GM18868 (cell line): ENCODE data around the gene PARD6A.
"Not testable (repeated sequence)": the region's sequence is repeated elsewhere in the genome, so short reads cannot be mapped to it uniquely, and the experiment has no call there.

Source experiments
- ATAC-seq: cut with Tn5 transposase; IDR thresholded peaks from one replicate; pipeline ENCODE4 v1.9.1; 2021; ENCODE audit warnings: mild to moderate bottlenecking, moderate library complexity; ENCODE audit not compliant: unreplicated experiment

Gene PARD6A

DNA sequence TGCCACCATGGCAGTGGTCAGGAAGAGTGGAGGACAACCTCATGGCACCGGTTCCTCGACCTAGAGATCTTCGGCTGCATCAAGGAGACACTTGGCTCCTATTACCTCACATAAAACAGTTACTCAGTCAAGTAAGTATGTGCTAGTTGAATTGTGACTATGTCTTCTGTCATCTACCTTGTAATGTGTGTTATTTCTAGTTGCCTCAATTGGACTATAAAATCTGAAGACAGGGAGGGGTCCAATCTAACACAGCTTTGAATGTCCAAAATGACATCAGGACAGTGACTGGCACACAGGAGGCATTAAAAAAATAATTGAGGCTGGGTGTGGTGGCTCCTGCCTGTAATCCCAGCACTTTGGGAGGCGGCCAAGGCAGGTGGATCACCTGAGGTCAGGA is 23.0 kb downstream of the PARD6A start:
- ATAC-seq, result no peak

DNA sequence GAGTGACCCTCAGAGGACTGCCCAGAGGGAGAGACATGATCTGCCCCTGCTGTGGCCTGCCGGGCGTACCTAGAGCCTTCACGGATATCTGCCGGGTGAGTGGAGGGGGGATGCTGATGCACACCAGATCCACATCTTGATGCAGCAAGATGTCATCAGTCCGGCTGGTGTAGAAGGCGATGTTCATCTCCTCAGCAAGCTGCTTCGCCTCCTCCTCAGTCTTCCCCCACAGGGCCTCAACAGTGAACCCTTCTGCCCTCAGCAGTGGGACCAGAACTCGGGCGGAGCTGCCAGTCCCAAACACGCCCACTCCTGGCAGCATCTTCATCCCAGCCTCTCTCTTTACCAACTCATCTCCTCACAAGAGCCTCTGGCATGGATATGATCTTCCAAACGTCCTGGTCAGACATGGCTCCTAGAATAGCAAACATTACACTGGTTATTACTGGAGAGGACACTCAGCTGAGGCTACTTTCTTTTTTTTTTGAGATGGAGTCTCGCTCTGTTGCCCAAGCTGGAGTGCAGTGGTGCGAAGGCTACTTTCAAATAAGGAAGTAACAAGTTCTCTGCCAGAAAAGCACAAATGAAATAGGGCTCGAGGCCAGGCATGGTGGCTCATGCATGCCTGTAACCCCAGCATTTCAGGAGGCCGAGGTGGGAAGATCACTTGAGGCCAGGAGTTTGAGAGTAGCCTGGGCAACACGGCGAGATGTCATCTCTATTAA is 24.8 kb downstream of the PARD6A start:
- ATAC-seq, result no peak

DNA sequence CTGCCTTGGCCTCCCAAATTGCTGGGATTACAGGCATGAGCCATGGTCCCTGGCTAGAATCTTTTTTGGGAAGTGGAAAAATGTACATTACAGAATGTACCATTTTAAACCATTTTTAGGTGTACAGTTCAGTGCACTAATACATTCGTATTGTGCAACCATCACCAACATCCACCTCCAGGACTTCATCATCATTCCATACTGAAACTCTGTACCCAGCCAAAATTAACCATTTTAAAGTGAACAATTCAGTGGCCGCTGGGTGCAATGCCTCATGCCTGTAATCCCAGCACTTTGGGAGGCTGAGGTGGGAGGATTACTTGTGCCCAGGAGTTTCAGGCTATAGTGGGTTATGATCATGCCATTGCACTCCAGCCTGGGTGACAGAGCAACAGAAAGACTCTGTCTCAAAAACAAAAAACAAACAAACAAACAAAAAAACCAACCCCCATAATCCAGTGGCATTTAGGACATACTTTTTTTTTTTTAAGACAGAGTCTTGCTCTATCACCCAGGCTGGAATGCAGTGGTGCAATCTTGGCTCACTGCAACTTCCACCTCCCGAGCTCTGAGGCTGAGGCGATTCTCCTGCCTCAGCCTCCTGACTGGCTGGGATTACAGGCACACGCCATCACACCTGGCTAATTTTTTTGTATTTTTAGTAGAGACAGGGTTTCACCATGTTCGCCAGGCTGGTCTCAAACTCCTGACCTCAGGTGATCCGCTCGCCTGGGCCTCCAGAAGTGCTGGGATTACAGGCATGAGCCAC is 32.9 kb downstream of the PARD6A start:
- not testable (repeated sequence) for ATAC-seq

DNA sequence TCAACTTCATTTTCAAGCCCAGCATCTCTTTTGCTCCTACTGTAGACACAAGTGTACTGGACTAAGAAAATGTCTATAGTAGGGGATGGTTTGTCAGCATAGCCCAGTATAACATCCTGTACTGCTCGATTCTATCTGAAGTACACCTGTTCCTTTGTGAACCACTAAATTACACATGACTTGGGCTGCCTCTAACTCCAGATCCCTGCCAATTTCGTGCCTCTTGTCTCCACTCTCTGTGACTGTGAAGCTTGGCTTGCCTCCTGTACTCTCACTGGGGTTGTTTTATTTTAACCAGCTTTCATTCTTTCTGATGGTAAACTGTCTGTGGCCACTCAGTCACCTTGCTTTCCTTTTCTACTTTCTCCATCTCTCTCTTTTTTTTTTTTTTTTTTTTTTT is 33.9 kb downstream of the PARD6A start:
- ATAC-seq, result no peak

DNA sequence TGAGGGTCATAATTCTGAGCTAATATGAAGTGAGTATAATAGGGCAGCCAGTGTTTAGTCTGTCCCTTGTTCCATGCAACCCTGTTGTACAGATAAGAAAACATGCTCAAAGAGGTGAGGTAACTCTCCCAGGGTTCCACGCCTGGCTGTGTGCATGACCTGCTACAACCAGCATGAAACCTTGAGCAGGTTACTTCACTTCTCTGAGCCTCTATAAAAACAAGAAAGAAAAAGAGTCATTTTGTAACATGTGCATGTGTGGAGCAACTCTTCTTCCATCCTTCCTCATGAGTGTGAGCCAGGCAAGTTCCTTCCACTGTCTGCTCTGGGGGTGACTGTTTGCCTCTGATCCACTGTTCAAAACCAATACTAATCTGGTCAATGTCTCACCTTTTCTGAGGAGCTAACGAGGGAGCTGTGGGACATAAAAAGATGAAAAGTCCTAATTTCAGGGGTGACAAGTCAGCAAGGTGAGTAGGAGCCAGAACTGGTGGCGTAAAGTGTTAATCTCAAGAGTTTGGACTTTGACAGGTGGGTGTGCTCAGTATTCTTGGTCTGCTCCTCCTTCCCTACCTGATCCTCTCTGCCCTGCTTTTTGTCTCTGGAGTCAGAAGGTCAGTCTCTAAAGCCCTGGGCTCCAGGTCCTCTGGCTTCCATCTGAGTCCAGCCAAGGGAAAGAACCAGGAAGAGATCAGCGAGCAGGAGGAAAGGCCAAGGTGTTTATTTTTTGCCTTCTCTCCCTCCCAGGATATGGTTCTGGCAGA is 36.8 kb downstream of the PARD6A start:
- no peak for ATAC-seq

DNA sequence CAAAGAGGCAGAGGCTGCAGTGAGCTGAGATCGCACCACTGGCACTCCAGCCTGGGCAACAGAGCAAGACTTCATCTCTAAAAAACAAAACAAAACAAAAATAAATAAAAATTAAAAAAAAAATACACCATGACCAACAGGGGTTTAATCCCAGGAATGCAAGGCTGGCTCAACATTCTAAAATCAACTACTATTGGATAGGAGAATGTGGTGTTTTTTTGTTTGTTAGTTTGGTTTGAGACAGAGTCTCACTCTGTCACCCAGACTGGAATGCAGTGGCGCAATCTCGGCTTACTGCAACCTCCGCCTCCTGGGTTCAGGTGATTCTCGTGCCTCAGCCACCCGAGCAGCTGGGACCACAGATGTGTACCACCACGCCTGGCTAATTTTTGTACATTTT is 38.5 kb downstream of the PARD6A start:
- no peak for ATAC-seq

DNA sequence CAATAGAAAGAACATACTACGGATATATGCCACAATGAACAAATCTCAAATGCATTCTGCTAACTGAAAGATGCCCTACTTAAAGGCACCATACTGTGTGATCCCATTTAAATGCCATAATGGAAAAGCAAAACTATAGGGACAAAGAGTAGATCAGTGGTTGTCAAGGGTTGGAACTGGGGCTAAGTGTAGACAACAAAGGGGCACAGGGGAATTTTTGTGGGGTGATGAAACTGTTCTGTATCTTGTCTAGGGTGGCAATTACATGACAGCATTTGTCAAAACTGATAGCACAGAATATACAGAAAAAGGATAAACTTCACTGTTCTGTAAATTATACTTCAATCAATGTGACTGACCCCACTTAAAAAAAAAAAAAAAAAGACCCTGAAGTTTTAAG is 40.7 kb downstream of the PARD6A start:
- no peak for ATAC-seq

DNA sequence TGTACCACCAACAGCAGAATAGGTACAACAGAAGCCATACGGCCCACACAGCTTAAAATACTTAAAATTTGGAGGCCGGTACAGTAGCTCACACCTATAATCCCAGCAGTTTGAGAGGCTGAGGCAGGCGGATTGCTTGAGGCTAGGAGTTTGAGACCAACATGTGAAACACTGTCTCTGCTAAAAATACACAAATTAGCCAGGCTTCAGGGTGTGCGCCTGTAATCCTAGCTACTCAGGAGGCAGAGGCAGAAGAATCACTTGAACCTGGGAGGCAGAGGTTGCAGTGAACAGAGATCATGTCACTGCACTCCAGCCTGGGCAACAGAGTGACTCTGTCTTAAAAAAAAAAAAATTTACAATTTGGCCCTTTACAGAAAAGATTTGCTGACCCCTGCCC is 41.4 kb downstream of the PARD6A start:
- ATAC-seq, result no peak

DNA sequence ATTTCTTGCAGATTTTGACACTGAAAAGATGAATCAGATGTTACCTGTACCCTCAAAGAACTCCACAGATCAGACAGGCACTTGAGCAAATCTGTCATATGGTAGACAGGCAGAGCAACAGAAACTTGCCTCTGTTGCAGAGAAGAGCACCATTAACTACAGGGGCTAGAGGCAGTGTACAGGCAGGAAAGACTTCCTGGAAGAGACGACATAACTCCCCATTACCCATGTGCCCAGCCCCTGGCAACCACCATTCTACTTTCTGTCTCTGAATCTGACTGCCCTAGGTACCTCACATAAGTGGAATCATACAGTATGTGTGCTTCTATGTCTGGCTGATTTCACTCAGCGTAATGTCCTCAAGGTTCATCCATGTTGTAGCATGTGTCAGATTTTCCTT is 42.9 kb downstream of the PARD6A start:
- ATAC-seq, result no peak

DNA sequence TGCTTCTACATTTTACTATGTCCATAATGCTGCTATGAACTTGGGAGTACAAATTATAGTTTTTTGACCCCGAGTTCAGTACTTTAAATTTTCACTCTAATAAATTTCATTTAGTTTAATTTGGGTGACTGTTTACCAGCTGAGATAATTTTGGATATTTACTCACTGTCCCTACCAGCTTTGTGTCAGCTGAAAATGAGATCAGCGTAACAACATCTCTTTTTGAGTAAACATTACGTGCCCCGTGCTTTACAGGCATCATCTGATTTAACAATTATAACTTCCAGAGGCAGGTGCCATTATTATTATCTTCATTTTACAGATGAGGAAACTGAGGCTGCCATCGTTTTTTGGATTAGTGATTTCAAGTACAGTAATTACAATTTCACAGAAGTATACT is 43.4 kb downstream of the PARD6A start:
- no peak for ATAC-seq

DNA sequence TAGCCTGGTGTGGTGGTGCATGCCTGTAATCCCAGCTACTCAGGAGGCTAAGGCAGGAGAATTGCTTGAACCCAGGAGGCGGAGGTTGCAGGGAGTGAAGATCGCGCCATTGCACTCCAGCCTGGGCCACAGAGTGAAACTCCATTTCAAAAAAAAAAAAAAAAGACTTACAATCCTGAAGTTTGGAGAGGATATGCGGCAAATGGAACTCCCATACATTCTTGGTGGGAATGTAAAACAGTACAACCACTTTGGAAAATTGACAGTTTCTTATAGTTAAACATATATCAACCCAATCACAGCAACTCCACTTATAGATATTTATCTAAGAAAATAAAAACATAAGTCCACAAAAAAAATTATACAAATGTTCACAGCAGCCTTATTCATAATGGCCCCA is 46.5 kb downstream of the PARD6A start:
- no peak for ATAC-seq

DNA sequence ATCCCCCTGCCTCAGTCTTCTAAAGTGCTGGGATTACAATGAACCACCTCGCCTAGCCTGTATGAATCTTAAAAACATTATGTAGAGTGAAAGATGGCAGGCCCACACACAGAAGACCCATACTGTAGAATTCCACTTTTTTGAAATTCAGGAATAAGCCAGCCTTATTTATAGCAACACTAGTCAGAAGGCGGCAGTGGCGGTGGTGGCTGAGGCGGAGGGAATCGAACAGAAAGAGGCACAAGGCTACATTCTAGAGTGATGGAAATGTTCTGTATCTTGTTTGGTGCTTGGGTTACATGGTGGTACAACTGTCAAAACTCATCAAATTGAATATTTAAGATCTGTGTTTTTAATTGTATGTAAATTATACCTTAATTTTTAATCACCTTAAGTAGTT is 47.0 kb downstream of the PARD6A start:
- no peak for ATAC-seq

DNA sequence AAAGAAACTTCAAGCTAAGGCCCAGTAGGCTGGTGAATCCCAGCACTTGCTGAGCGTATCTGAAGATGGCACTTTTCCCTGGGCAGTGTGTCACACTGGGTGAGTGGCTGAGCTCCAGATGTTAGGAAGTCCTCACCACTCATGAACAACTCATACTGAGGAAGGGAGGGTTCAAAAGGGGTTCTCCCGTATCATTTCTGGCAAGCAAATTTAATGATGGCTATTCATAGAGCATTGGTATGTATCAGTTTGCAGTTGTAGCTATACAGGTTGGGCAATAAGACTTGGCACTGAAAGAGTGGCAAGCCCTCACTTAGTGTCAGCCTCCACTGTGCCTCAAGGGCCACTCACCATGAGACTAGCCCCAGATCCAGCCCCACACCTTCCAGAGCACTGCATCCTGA is 47.6 kb downstream of the PARD6A start:
- no peak for ATAC-seq

DNA sequence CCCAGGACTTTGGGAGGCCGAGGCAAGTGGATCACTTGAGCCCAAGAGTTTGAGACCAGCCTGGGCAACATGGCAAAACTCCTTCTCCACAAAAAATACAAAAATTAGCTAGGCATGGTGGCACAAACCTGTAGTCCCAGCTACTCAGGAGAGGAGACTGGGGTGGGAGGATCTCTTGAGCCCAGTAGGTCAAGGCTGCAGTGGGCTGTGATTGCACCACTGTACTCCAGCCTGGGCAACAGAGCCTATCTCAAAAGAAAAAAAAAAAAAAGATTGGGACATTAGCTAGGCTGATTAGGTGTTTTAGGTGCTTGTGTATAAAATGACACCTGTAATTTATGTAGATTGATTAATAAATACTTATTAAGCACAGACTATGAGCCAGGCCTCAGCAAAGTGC is 48.3 kb downstream of the PARD6A start:
- ATAC-seq, result no peak

DNA sequence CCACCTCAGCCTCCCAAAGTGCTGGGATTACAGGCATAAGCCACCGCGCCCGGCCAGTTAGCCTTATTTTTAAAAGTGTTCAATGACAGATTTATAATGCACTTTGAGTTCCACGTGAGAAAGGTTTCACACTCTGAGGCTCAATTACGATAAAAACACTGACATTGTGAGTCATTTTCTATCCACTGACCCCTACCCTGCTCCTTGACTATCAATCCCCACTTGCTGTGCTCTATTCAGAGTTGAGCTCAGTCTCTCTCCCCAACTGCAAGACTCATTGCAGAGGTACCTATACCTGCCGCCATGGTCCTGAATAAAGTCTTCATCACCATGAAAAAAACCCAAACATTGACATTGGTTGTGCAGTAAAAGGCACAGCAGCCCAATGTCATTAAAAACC is 49.8 kb downstream of the PARD6A start:
- ATAC-seq, result no peak
